ENCODE measurements around the gene GMDS. TPM values are rescaled to one million over a fixed set of nuclear protein-coding genes. Genes with fewer than 3 reads are reported as not detected.

GMDS gene
- total RNA-seq: 6.6 and 7.0 TPM in 2 replicates

GRCh38 chr6:2245103-2245876 is at the start of gene GMDS:
Gene GMDS (minus strand): TSS chr6:2245605.

GRCh38 chr6:1609648-1610496 is 635.5 kb downstream of the GMDS start, which contains the start of gene FOXC1:
Gene FOXC1 (plus strand): TSS chr6:1609915. CDS start chr6:1610446, 531 bp downstream.

All from placental pericyte (primary cell).